ENCODE results near the gene KIF4B.

DNA sequence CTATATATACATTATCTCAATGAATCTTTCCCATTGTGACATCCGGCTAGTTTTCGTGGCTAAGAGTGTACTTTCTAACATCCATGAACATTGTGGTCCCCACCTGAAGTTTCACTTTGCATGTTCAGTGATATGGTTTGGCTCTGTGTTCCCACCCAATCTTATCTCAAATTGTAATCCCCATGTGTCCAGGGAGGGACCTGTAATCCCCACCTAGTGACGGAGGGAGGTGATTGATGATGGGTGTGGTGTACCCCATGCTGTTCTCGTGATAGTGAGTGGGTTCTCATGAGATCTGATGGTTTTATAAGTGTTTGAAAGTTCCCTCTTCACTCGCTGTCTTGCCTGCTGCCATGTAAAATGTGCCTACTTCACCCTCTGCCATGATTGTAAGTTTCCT, 44.6 kb upstream of the KIF4B start:
- TF ChIP-seq POLR2A (IDR thresholded peaks at IDR 0.05) = no peak
- TF ChIP-seq, protein P1, sequence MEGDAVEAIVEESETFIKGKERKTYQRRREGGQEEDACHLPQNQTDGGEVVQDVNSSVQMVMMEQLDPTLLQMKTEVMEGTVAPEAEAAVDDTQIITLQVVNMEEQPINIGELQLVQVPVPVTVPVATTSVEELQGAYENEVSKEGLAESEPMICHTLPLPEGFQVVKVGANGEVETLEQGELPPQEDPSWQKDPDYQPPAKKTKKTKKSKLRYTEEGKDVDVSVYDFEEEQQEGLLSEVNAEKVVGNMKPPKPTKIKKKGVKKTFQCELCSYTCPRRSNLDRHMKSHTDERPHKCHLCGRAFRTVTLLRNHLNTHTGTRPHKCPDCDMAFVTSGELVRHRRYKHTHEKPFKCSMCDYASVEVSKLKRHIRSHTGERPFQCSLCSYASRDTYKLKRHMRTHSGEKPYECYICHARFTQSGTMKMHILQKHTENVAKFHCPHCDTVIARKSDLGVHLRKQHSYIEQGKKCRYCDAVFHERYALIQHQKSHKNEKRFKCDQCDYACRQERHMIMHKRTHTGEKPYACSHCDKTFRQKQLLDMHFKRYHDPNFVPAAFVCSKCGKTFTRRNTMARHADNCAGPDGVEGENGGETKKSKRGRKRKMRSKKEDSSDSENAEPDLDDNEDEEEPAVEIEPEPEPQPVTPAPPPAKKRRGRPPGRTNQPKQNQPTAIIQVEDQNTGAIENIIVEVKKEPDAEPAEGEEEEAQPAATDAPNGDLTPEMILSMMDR (IDR thresholded peaks at IDR 0.05 in 8 of 11, conservative IDR thresholded peaks at IDR 0.05 in 3 of 11) = no peak

Measured in spleen (tissue), 7 donors.